IMR-90 (cell line): ENCODE data around the gene PPM1H. TPM values are rescaled to one million over a fixed set of nuclear protein-coding genes. Genes with fewer than 3 reads are reported as not detected.

Experiments used
- ATAC-seq: fragments of 200-7000 bp; cut with Tn5 transposase; 2 replicates; pipeline ENCODE4 v1.9.1; 2020; ENCODE audit warnings: low read depth, mild to moderate bottlenecking, moderate library complexity
- BruUV-seq: library from RNA; stranded (reverse); fragments of 400-500 nt; replicated peaks from 2 replicates; lab custom pipeline; 2021; lab: Mats Ljungman, UMichigan
- CTCF ChIA-PET: fragments of 300-600 bp; formaldehyde crosslinking; extraction: SDS; loops from one replicate; lab custom pipeline; 2021; ENCODE audit warnings: antibody characterized with exemption; lab: Yijun Ruan, JAX
- POLR2A ChIA-PET: fragments of 300-600 bp; sonication (Branson Sonifier 250); formaldehyde crosslinking; loops from one replicate; lab custom pipeline; 2022; ENCODE audit warnings: antibody characterized with exemption; ENCODE audit not compliant: unreplicated experiment; lab: Charles Lee
- DNase-seq: peaks from one replicate; pipeline ENCODE4 v3.0.0; 2013
- H2AFZ ChIP-seq: replicated peaks from 2 replicates; pipeline ENCODE3; 2013; ENCODE audit warnings: low read length, mild to moderate bottlenecking; ENCODE audit not compliant: poor library complexity
- H2AK5ac ChIP-seq: 2 replicates; pipeline ENCODE4 v1.6.1; 2013; ENCODE audit warnings: low read depth, low read length, inconsistent platforms
- H2AK9ac ChIP-seq: replicated peaks from 2 replicates; pipeline ENCODE3; 2013; ENCODE audit warnings: mild to moderate bottlenecking, low read depth, low read length, moderate library complexity; ENCODE audit not compliant: poor library complexity
- H2BK120ac ChIP-seq: 2 replicates; pipeline ENCODE4 v1.6.1; 2013; ENCODE audit warnings: low read depth, low read length, inconsistent platforms
- H2BK15ac ChIP-seq: 3 replicates; pipeline ENCODE4 v1.6.1; 2013; ENCODE audit warnings: low read depth, low read length, inconsistent platforms
- H2BK20ac ChIP-seq: 2 replicates; pipeline ENCODE4 v1.6.1; 2013; ENCODE audit warnings: low read depth, mild to moderate bottlenecking, inconsistent platforms, low read length, moderate library complexity
- H2BK5ac ChIP-seq: 2 replicates; pipeline ENCODE4 v1.6.1; 2013; ENCODE audit warnings: mild to moderate bottlenecking, low read depth, low read length, inconsistent platforms; ENCODE audit not compliant: poor library complexity, severe bottlenecking
- H3K14ac ChIP-seq: replicated peaks from 2 replicates; pipeline ENCODE4 v1.6.1; 2013; ENCODE audit warnings: low read depth, low read length, inconsistent platforms
- H3K18ac ChIP-seq: 2 replicates; pipeline ENCODE4 v1.6.1; 2013; ENCODE audit warnings: low read depth, low read length, control low read depth
- H3K23ac ChIP-seq: 2 replicates; pipeline ENCODE4 v1.6.1; 2013; ENCODE audit warnings: low read depth, low read length, inconsistent platforms
- H3K27ac ChIP-seq: 2 replicates; pipeline ENCODE4 v1.5.1; 2013; ENCODE audit warnings: mild to moderate bottlenecking, control low read depth, low read length; ENCODE audit not compliant: insufficient read depth
- H3K27me3 ChIP-seq: 2 replicates; pipeline ENCODE4 v1.6.1; 2013; ENCODE audit warnings: low read length; ENCODE audit not compliant: control insufficient read depth, insufficient read depth
- H3K36me3 ChIP-seq: 2 replicates; pipeline ENCODE4 v1.6.1; 2013; ENCODE audit warnings: low read length, mixed read lengths; ENCODE audit not compliant: control insufficient read depth, insufficient read depth
- H3K4ac ChIP-seq: 2 replicates; pipeline ENCODE4 v1.6.1; 2013; ENCODE audit warnings: low read depth, low read length, inconsistent platforms
- H3K4me1 ChIP-seq: 2 replicates; pipeline ENCODE4 v1.6.1; 2013; ENCODE audit warnings: low read length, mixed read lengths; ENCODE audit not compliant: control insufficient read depth, insufficient read depth
- H3K4me2 ChIP-seq: 2 replicates; pipeline ENCODE4 v1.6.1; 2013; ENCODE audit warnings: low read depth, mild to moderate bottlenecking, control low read depth, low read length, moderate library complexity
- H3K4me3 ChIP-seq: 2 replicates; pipeline ENCODE4 v1.5.1; 2013; ENCODE audit warnings: low read depth, mild to moderate bottlenecking, control low read depth, low read length, moderate library complexity; ENCODE audit not compliant: insufficient read depth
- H3K56ac ChIP-seq: 2 replicates; pipeline ENCODE4 v1.6.1; 2013; ENCODE audit warnings: low read length, inconsistent platforms; ENCODE audit not compliant: insufficient read depth; ENCODE audit errors: extremely low read depth
- H3K79me1 ChIP-seq, 2 experiments: 2 replicates each; pipeline ENCODE4 v1.6.1; 2013; ENCODE audit warnings: low read length in 2 of 2, inconsistent platforms in 1 of 2, low read depth in 1 of 2
- H3K9ac ChIP-seq: 2 replicates; pipeline ENCODE4 v1.6.1; 2013; ENCODE audit warnings: low read depth, low read length, control low read depth
- H3K9me1 ChIP-seq: 2 replicates; pipeline ENCODE4 v1.6.1; 2013; ENCODE audit warnings: low read length, inconsistent platforms; ENCODE audit not compliant: insufficient read depth
- H3K9me3 ChIP-seq: 2 replicates; pipeline ENCODE4 v1.6.1; 2013; ENCODE audit warnings: low read length; ENCODE audit not compliant: control insufficient read depth, insufficient read depth
- H4K20me1 ChIP-seq: 2 replicates; pipeline ENCODE4 v1.6.1; 2013; ENCODE audit warnings: low read length, inconsistent platforms; ENCODE audit not compliant: insufficient read depth
- H4K5ac ChIP-seq: 2 replicates; pipeline ENCODE4 v1.6.1; 2013; ENCODE audit warnings: mild to moderate bottlenecking, low read depth, low read length, control low read depth
- H4K8ac ChIP-seq, 2 experiments: 2 replicates each; pipeline ENCODE4 v1.6.1; 2013; ENCODE audit warnings: low read depth in 2 of 2, low read length in 2 of 2, control low read depth in 1 of 2, inconsistent platforms in 1 of 2
- H4K91ac ChIP-seq: 2 replicates; pipeline ENCODE4 v1.6.1; 2013; ENCODE audit warnings: low read depth, low read length, inconsistent platforms; ENCODE audit not compliant: insufficient read depth
- CEBPB ChIP-seq: IDR thresholded peaks from 2 replicates; pipeline ENCODE4 v1.6.1; 2012; ENCODE audit warnings: low read depth, low read length, improper control_type of control experiment
- MAFK ChIP-seq: IDR thresholded peaks from 2 replicates; pipeline ENCODE4 v1.6.1; 2012; ENCODE audit warnings: low read depth, low read length, improper control_type of control experiment
- WGBS, 2 experiments: methylation state at CpG; one replicate each; pipeline versions ENCODE4 v1.1.5 to v1.1.7; 2013; ENCODE audit warnings: missing lambda C conversion rate in 2 of 2; ENCODE audit not compliant: insufficient read length in 1 of 2; ENCODE audit errors: extremely low coverage in 2 of 2; 5-methylcytosine and 5-hydroxymethylcytosine counted together
- dilution Hi-C: fragments of 300-500 bp; cut with HindIII; formaldehyde crosslinking; loops from one replicate; pipeline ENCODE4 v1.14.3; 2018; ENCODE audit warnings: low sequenced_read_pairs; ENCODE audit not compliant: unreplicated experiment
- in situ Hi-C: fragments of 300-500 bp; cut with MboI; formaldehyde crosslinking; loops from 3 replicates; pipeline ENCODE4 v1.14.3; 2019; ENCODE audit warnings: low sequenced_read_pairs, inconsistent platforms, mixed read lengths
- intact Hi-C: fragments of 100-400 bp; cut with micrococcal nuclease; formaldehyde crosslinking; loops from 2 replicates; pipeline ENCODE4 v1.10.0; 2022
- polyA plus RNA-seq, 3 experiments: library from polyadenylated mRNA; depleted of rRNA; stranded (reverse); fragments of >200 nt; gene quantifications; 2 replicates each; pipeline ENCODE4 v1.2.3, GENCODE V29; 2012; ENCODE audit warnings: low replicate concordance in 1 of 3
- total RNA-seq: library from RNA; depleted of rRNA; stranded (reverse); fragments of >200 nt; gene quantifications from 2 replicates; pipeline ENCODE4 v1.2.3, GENCODE V29; 2012

The PPM1H gene
- total and polyA plus RNA-seq, 2 of the 4 experiments (the other 2 are of a cell fraction): 0.14 to 0.18 TPM

GRCh38 chr12:62957233-62957953 lies 22.4 kb upstream of the PPM1H start:
- Histone ChIP-seq H2BK20ac (no peak overlapping the region), H4K91ac (no peak overlapping the region), H3K14ac (no peak overlapping the region), H2AFZ (no peak overlapping the region), H3K4ac (no peak overlapping the region), H3K9me3 (no peaks in the 10 kb centered on the region), H3K27me3 (peaks cover 4% of the 10 kb centered on the region), H3K4me3 (no peak overlapping the region), H3K27ac (no peak overlapping the region), H4K8ac (no peak overlapping the region), H2AK9ac (no peak overlapping the region), H3K56ac (no peak overlapping the region), H3K4me1 (no peaks in the 10 kb centered on the region), H3K9me1 (no peaks in the 10 kb centered on the region), H3K36me3 (no peaks in the 10 kb centered on the region), H3K23ac (no peak overlapping the region), H2BK5ac (no peak overlapping the region), H3K9ac (no peak overlapping the region), H2AK5ac (no peak overlapping the region), H4K20me1 (no peaks in the 10 kb centered on the region), H2BK15ac (no peak overlapping the region), H3K18ac (no peak overlapping the region), H3K4me2 (no peak overlapping the region), H4K5ac (no peak overlapping the region), H3K79me1 (no peaks in the 10 kb centered on the region), H2BK120ac (no peak overlapping the region)
- TF ChIP-seq CEBPB (peak; percentile 34; the same call in 1 of the 2 replicates), MAFK (no peak)
- BruUV-seq: no TSS peak
- POLR2A ChIA-PET: no interaction called here
- no CpG with 5 or more reads among the region's 2 CpGs for WGBS, 2 experiments
- in situ Hi-C loops: no loop called here
- dilution Hi-C loops: no loop called here
- intact Hi-C loops: no loop called here
- CTCF ChIA-PET: no interaction called here
- no peak for ATAC-seq
- DNase-seq: no peak
